Immature natural killer cell (primary cell): ENCODE results near the gene BRIP1. TPM values are rescaled to one million over a fixed set of nuclear protein-coding genes. Genes with fewer than 3 reads are reported as not detected.

ENCODE experiments used
- DNase-seq, 3 donors: peaks; one replicate each; pipeline ENCODE4 v3.0.0; 2022; ENCODE audit warnings: mixed read lengths in 1 of 3
- H3K27ac Mint-ChIP-seq, 6 donors: one replicate each; pipeline ENCODE4 v1.8.0; 2020; ENCODE audit warnings: mixed read lengths in 6 of 6, mild to moderate bottlenecking in 5 of 6, inconsistent platforms in 4 of 6, moderate library complexity in 3 of 6
- H3K27me3 Mint-ChIP-seq, 3 donors: one replicate each; pipeline ENCODE4 v1.8.0; 2020 to 2021; ENCODE audit warnings: low read depth in 3 of 3, mild to moderate bottlenecking in 3 of 3, mixed read lengths in 3 of 3, moderate library complexity in 3 of 3, inconsistent platforms in 1 of 3
- H3K36me3 Mint-ChIP-seq, 3 donors: one replicate each; pipeline ENCODE4 v1.8.0; 2020; ENCODE audit warnings: mixed read lengths in 3 of 3, inconsistent platforms in 2 of 3, mild to moderate bottlenecking in 2 of 3
- H3K4me1 Mint-ChIP-seq, 2 donors: one replicate each; pipeline ENCODE4 v1.8.0; 2020; ENCODE audit warnings: inconsistent platforms in 2 of 2, mild to moderate bottlenecking in 2 of 2, mixed read lengths in 2 of 2, moderate library complexity in 1 of 2
- H3K4me3 Mint-ChIP-seq, 5 donors: one replicate each; pipeline ENCODE4 v1.8.0; 2020; ENCODE audit warnings: mild to moderate bottlenecking in 5 of 5, mixed read lengths in 5 of 5, inconsistent platforms in 3 of 5, moderate library complexity in 3 of 5
- H3K9me3 Mint-ChIP-seq, 6 donors: one replicate each; pipeline ENCODE4 v1.8.0; 2020; ENCODE audit warnings: mild to moderate bottlenecking in 6 of 6, mixed read lengths in 6 of 6, inconsistent platforms in 4 of 6, moderate library complexity in 3 of 6
- polyA plus RNA-seq, 3 donors: library from polyadenylated mRNA; unstranded; fragments of 300-500 nt; fragmentation: Illumina TruSeq; gene quantifications; one replicate each; pipeline ENCODE4 v1.2.3, GENCODE V29; 2021

BRIP1 gene
- polyA plus RNA-seq, 3 donors from 2014 or later: 0.68 to 2.4 (median 0.72) TPM

- Mint-ChIP-seq H3K36me3 (peaks cover 0 to 16% (median 0%) of the 10 kb centered on the region in 3 donors), H3K4me1 (no peaks in the 10 kb centered on the region), H3K27me3 (peaks cover 0 to 2% (median 0%) of the 10 kb centered on the region in 3 donors), H3K27ac (no peak overlapping the region), H3K4me3 (no peak overlapping the region), H3K9me3 (peaks cover 0 to 3% (median 0%) of the 10 kb centered on the region in 6 donors)
- DNase-seq: no peak
These were observed 113.4 kb downstream of the BRIP1 start for GRCh38 chr17:61749823-61750404.

GRCh38 chr17:61746248-61746985, 116.9 kb downstream of the BRIP1 start:
- Mint-ChIP-seq H3K9me3 (peaks cover 0 to 5% (median 0%) of the 10 kb centered on the region in 6 donors), H3K4me1 (no peaks in the 10 kb centered on the region), H3K4me3 (no peak overlapping the region), H3K27ac (no peak overlapping the region), H3K27me3 (peaks cover 0 to 3% (median 0%) of the 10 kb centered on the region in 3 donors), H3K36me3 (peaks cover 0 to 19% (median 9%) of the 10 kb centered on the region in 3 donors)
- no peak for DNase-seq

GRCh38 chr17:61744804-61745203, 118.5 kb downstream of the BRIP1 start:
- Mint-ChIP-seq H3K4me1 (no peaks in the 10 kb centered on the region), H3K27ac (no peak overlapping the region), H3K4me3 (no peak overlapping the region), H3K9me3 (peaks cover 0 to 7% (median 0%) of the 10 kb centered on the region in 6 donors), H3K36me3 (peaks cover 0 to 30% (median 16%) of the 10 kb centered on the region in 3 donors), H3K27me3 (peaks cover 0 to 1% (median 0%) of the 10 kb centered on the region in 3 donors)
- no peak for DNase-seq

- H3K27me3 Mint-ChIP-seq: peaks cover 0 to 1% (median 0%) of the 10 kb centered on the region in 3 donors
- peaks cover 0 to 33% (median 19%) of the 10 kb centered on the region in 3 donors for H3K36me3 Mint-ChIP-seq
- H3K9me3 Mint-ChIP-seq: peaks cover 0 to 7% (median 0%) of the 10 kb centered on the region in 6 donors
- H3K4me1 Mint-ChIP-seq: no peaks in the 10 kb centered on the region
- H3K4me3 Mint-ChIP-seq: no peak overlapping the region
- no peak overlapping the region for H3K27ac Mint-ChIP-seq
- no peak for DNase-seq
These were observed 119.1 kb downstream of the BRIP1 start for GRCh38 chr17:61744252-61744651.

- peaks cover 0 to 1% (median 0%) of the 10 kb centered on the region in 3 donors for H3K27me3 Mint-ChIP-seq
- no peak for DNase-seq
- H3K27ac Mint-ChIP-seq: no peak overlapping the region
- H3K36me3 Mint-ChIP-seq: peaks cover 0 to 33% (median 19%) of the 10 kb centered on the region in 3 donors
- H3K9me3 Mint-ChIP-seq: peaks cover 0 to 7% (median 0%) of the 10 kb centered on the region in 6 donors
- H3K4me1 Mint-ChIP-seq: no peaks in the 10 kb centered on the region
- no peak overlapping the region for H3K4me3 Mint-ChIP-seq
These were observed 119.6 kb downstream of the BRIP1 start for GRCh38 chr17:61743766-61744165.

- no peak for DNase-seq
- H3K4me3 Mint-ChIP-seq: no peak overlapping the region
- peaks cover 0 to 29% (median 28%) of the 10 kb centered on the region in 3 donors for H3K36me3 Mint-ChIP-seq
- peaks cover 0 to 1% (median 0%) of the 10 kb centered on the region in 3 donors for H3K27me3 Mint-ChIP-seq
- H3K27ac Mint-ChIP-seq: no peak overlapping the region
- peaks cover 0 to 7% (median 0%) of the 10 kb centered on the region in 6 donors for H3K9me3 Mint-ChIP-seq
- no peaks in the 10 kb centered on the region for H3K4me1 Mint-ChIP-seq
These were observed 124.3 kb downstream of the BRIP1 start for GRCh38 chr17:61739002-61739401.

GRCh38 chr17:61738249-61738648, 125.1 kb downstream of the BRIP1 start:
- H3K36me3 Mint-ChIP-seq: peaks cover 0 to 29% (median 28%) of the 10 kb centered on the region in 3 donors
- no peak for DNase-seq
- H3K27ac Mint-ChIP-seq: no peak overlapping the region
- no peaks in the 10 kb centered on the region for H3K4me1 Mint-ChIP-seq
- no peak overlapping the region for H3K4me3 Mint-ChIP-seq
- peaks cover 0 to 7% (median 0%) of the 10 kb centered on the region in 6 donors for H3K9me3 Mint-ChIP-seq
- peaks cover 0 to 1% (median 0%) of the 10 kb centered on the region in 3 donors for H3K27me3 Mint-ChIP-seq

GRCh38 chr17:61737820-61738219, 125.5 kb downstream of the BRIP1 start:
- Mint-ChIP-seq H3K4me3 (no peak overlapping the region), H3K36me3 (peaks cover 0 to 29% (median 28%) of the 10 kb centered on the region in 3 donors), H3K27ac (no peak overlapping the region), H3K9me3 (peaks cover 0 to 7% (median 0%) of the 10 kb centered on the region in 6 donors), H3K4me1 (no peaks in the 10 kb centered on the region), H3K27me3 (peaks cover 0 to under 1% (median 0%) of the 10 kb centered on the region in 3 donors)
- no peak for DNase-seq

- H3K4me1 Mint-ChIP-seq: no peaks in the 10 kb centered on the region
- no peak for DNase-seq
- H3K27me3 Mint-ChIP-seq: no peaks in the 10 kb centered on the region
- H3K4me3 Mint-ChIP-seq: no peak overlapping the region
- peaks cover 0 to 26% (median 23%) of the 10 kb centered on the region in 3 donors for H3K36me3 Mint-ChIP-seq
- peaks cover 0 to 7% (median 0%) of the 10 kb centered on the region in 6 donors for H3K9me3 Mint-ChIP-seq
- no peak overlapping the region for H3K27ac Mint-ChIP-seq
These were observed 126.9 kb downstream of the BRIP1 start for GRCh38 chr17:61736438-61736837.

GRCh38 chr17:61735807-61736206, 127.5 kb downstream of the BRIP1 start:
- peaks cover 0 to 7% (median 0%) of the 10 kb centered on the region in 6 donors for H3K9me3 Mint-ChIP-seq
- no peaks in the 10 kb centered on the region for H3K27me3 Mint-ChIP-seq
- DNase-seq: no peak

GRCh38 chr17:61734466-61734865, 128.9 kb downstream of the BRIP1 start:
- peaks cover 0 to 7% (median 0%) of the 10 kb centered on the region in 6 donors for H3K9me3 Mint-ChIP-seq
- no peaks in the 10 kb centered on the region for H3K27me3 Mint-ChIP-seq
- peaks cover 0 to 12% (median 12%) of the 10 kb centered on the region in 3 donors for H3K36me3 Mint-ChIP-seq
- no peak overlapping the region for H3K4me3 Mint-ChIP-seq
- no peak for DNase-seq
- H3K4me1 Mint-ChIP-seq: no peaks in the 10 kb centered on the region
- H3K27ac Mint-ChIP-seq: no peak overlapping the region

More at GRCh38 chr17:61735807-61736206, 127.5 kb downstream of the BRIP1 start:
- no peaks in the 10 kb centered on the region for H3K4me1 Mint-ChIP-seq
- H3K4me3 Mint-ChIP-seq: no peak overlapping the region
- H3K36me3 Mint-ChIP-seq: peaks cover 0 to 20% (median 17%) of the 10 kb centered on the region in 3 donors
- H3K27ac Mint-ChIP-seq: no peak overlapping the region

- Mint-ChIP-seq H3K4me3 (no peak overlapping the region), H3K27me3 (no peaks in the 10 kb centered on the region), H3K36me3 (peaks cover 0 to 12% (median 12%) of the 10 kb centered on the region in 3 donors), H3K27ac (no peak overlapping the region), H3K9me3 (peaks cover 0 to 7% (median 0%) of the 10 kb centered on the region in 6 donors), H3K4me1 (no peaks in the 10 kb centered on the region)
- no peak for DNase-seq
These were observed 129.3 kb downstream of the BRIP1 start for GRCh38 chr17:61734012-61734411.

- Mint-ChIP-seq H3K27me3 (no peaks in the 10 kb centered on the region), H3K4me3 (no peak overlapping the region), H3K27ac (no peak overlapping the region), H3K4me1 (peaks cover 0 to 4% of the 10 kb centered on the region in 2 donors), H3K36me3 (peaks cover 0 to 11% (median 7%) of the 10 kb centered on the region in 3 donors), H3K9me3 (peaks cover 0 to 7% (median 0%) of the 10 kb centered on the region in 6 donors)
- no peak for DNase-seq
These were observed 130.3 kb downstream of the BRIP1 start for GRCh38 chr17:61733021-61733420.

- H3K9me3 Mint-ChIP-seq: peaks cover 0 to 5% (median 0%) of the 10 kb centered on the region in 6 donors
- no peak overlapping the region for H3K27ac Mint-ChIP-seq
- peaks cover 0 to 4% of the 10 kb centered on the region in 2 donors for H3K4me1 Mint-ChIP-seq
- H3K4me3 Mint-ChIP-seq: no peak overlapping the region
- no peak for DNase-seq
- H3K36me3 Mint-ChIP-seq: peaks cover 0 to 5% (median 1%) of the 10 kb centered on the region in 3 donors
- no peaks in the 10 kb centered on the region for H3K27me3 Mint-ChIP-seq
These were observed 131.2 kb downstream of the BRIP1 start for GRCh38 chr17:61732169-61732568.
